ENCODE measurements around the gene EVI5.

EVI5 gene

GRCh38 chr1:92691925-92692324 is 93.0 kb downstream of the EVI5 start:
- DNase-seq = no peak
- Mint-ChIP-seq H3K9me3 (peaks cover 11% of the 10 kb centered on the region), H3K27ac (peak overlapping the region; percentile 0), H3K4me3 (no peak overlapping the region), H3K4me1 (peaks cover 6% of the 10 kb centered on the region), H3K27me3 (ENCODE audit: low read depth, poor library complexity) (no peaks in the 10 kb centered on the region), H3K36me3 (ENCODE audit: low read depth) (peaks cover 38% of the 10 kb centered on the region)
- no peak for TF ChIP-seq CTCF (IDR thresholded peaks at IDR 0.05)

GRCh38 chr1:92690212-92690906 is 94.5 kb downstream of the EVI5 start:
- Mint-ChIP-seq H3K27ac (no peak overlapping the region), H3K4me3 (no peak overlapping the region), H3K4me1 (peaks cover 6% of the 10 kb centered on the region), H3K36me3 (ENCODE audit: low read depth) (peaks cover 53% of the 10 kb centered on the region), H3K9me3 (peaks cover 24% of the 10 kb centered on the region), H3K27me3 (ENCODE audit: low read depth, poor library complexity) (no peaks in the 10 kb centered on the region)
- TF ChIP-seq CTCF (IDR thresholded peaks at IDR 0.05) = no peak
- no peak for DNase-seq

- peaks cover 4% of the 10 kb centered on the region for H3K27me3 Mint-ChIP-seq (ENCODE audit: low read depth, poor library complexity)
- TF ChIP-seq CTCF (IDR thresholded peaks at IDR 0.05) = no peak
- H3K4me3 Mint-ChIP-seq = no peak overlapping the region
- no peaks in the 10 kb centered on the region for H3K4me1 Mint-ChIP-seq
- no peak for DNase-seq
- peaks cover 12% of the 10 kb centered on the region for H3K9me3 Mint-ChIP-seq
- no peak overlapping the region for H3K27ac Mint-ChIP-seq
- H3K36me3 Mint-ChIP-seq (ENCODE audit: low read depth) = peaks cover 87% of the 10 kb centered on the region
Measured at GRCh38 chr1:92679980-92680379, 104.9 kb downstream of the EVI5 start.

GRCh38 chr1:92663775-92664174 is 121.1 kb downstream of the EVI5 start:
- H3K4me1 Mint-ChIP-seq = peaks cover 4% of the 10 kb centered on the region
- no peaks in the 10 kb centered on the region for H3K27me3 Mint-ChIP-seq (ENCODE audit: low read depth, poor library complexity)
- H3K4me3 Mint-ChIP-seq = no peak overlapping the region

GRCh38 chr1:92662048-92662447 is 122.9 kb downstream of the EVI5 start:
- TF ChIP-seq CTCF (IDR thresholded peaks at IDR 0.05) = no peak
- H3K27me3 Mint-ChIP-seq (ENCODE audit: low read depth, poor library complexity) = no peaks in the 10 kb centered on the region
- peaks cover 17% of the 10 kb centered on the region for H3K9me3 Mint-ChIP-seq
- H3K27ac Mint-ChIP-seq = no peak overlapping the region
- peaks cover 4% of the 10 kb centered on the region for H3K4me1 Mint-ChIP-seq
- no peak for DNase-seq
- no peak overlapping the region for H3K4me3 Mint-ChIP-seq
- H3K36me3 Mint-ChIP-seq (ENCODE audit: low read depth) = peaks cover 46% of the 10 kb centered on the region

More at GRCh38 chr1:92663775-92664174, 121.1 kb downstream of the EVI5 start:
- DNase-seq = no peak
- no peak for TF ChIP-seq CTCF (IDR thresholded peaks at IDR 0.05)
- Mint-ChIP-seq H3K36me3 (ENCODE audit: low read depth) (peaks cover 29% of the 10 kb centered on the region), H3K9me3 (peaks cover 2% of the 10 kb centered on the region), H3K27ac (no peak overlapping the region)

GRCh38 chr1:92657701-92658100 is 127.2 kb downstream of the EVI5 start:
- TF ChIP-seq CTCF (IDR thresholded peaks at IDR 0.05) = no peak
- Mint-ChIP-seq H3K27me3 (ENCODE audit: low read depth, poor library complexity) (no peaks in the 10 kb centered on the region), H3K4me3 (no peak overlapping the region), H3K36me3 (ENCODE audit: low read depth) (peaks cover 76% of the 10 kb centered on the region), H3K4me1 (peaks cover 3% of the 10 kb centered on the region), H3K9me3 (peaks cover 55% of the 10 kb centered on the region), H3K27ac (no peak overlapping the region)
- no peak for DNase-seq

Measured in nephron progenitor cell (in vitro differentiated cells).